Ectodermal cell (in vitro differentiated cells): Measurements from ENCODE around the gene MTAP. TPM values are rescaled to one million over a fixed set of nuclear protein-coding genes. Genes with fewer than 3 reads are reported as not detected.

Source experiments
- H3K27ac ChIP-seq: 2 replicates; pipeline ENCODE4 v1.7.0; 2013; ENCODE audit warnings: mild to moderate bottlenecking, low read depth, low read length; ENCODE audit not compliant: insufficient read depth, poor library complexity, severe bottlenecking
- H3K27me3 ChIP-seq: 2 replicates; pipeline ENCODE4 v1.7.0; 2013; ENCODE audit warnings: mild to moderate bottlenecking, low read length; ENCODE audit not compliant: insufficient read depth, control insufficient read depth, poor library complexity, severe bottlenecking
- H3K36me3 ChIP-seq: one replicate; pipeline ENCODE4 v1.7.0; 2013; ENCODE audit warnings: low read length; ENCODE audit not compliant: control insufficient read depth, insufficient read depth
- H3K4me1 ChIP-seq: one replicate; pipeline ENCODE4 v1.7.0; 2013; ENCODE audit warnings: low read length; ENCODE audit not compliant: control insufficient read depth, insufficient read depth
- H3K4me3 ChIP-seq: 2 replicates; pipeline ENCODE4 v1.7.0; 2013; ENCODE audit warnings: low read depth, low read length, control low read depth; ENCODE audit not compliant: insufficient read depth
- H3K9me3 ChIP-seq: 2 replicates; pipeline ENCODE4 v1.7.0; 2013; ENCODE audit warnings: mild to moderate bottlenecking, low read length, moderate library complexity; ENCODE audit not compliant: control insufficient read depth
- WGBS, 2 experiments: methylation state at CpG; one replicate each; pipeline ENCODE4 v1.1.7; 2013; ENCODE audit warnings: missing lambda C conversion rate in 2 of 2; 5-methylcytosine and 5-hydroxymethylcytosine counted together
- polyA plus RNA-seq, 4 experiments: library from polyadenylated mRNA; stranded (reverse); fragments of 50-300 nt; gene quantifications; one replicate each; pipeline ENCODE4 v1.2.3, GENCODE V29; 2013

Gene MTAP
- polyA plus RNA-seq (2013, experiment 1 of 4): 28.8 TPM
- polyA plus RNA-seq (2013, experiment 2 of 4): 28.4 TPM
- 19.8 TPM for polyA plus RNA-seq (2013, experiment 3 of 4)
- polyA plus RNA-seq (2013, experiment 4 of 4): 21.3 TPM

- WGBS, 2 experiments: 0% methylated on average over 43 to 48 of the region's 48 CpGs
- H3K4me3 ChIP-seq: peak within 1 kb of the TSS; percentile 87
- H3K27me3 ChIP-seq: peaks cover 39% of the 10 kb centered on the region
- H3K27ac ChIP-seq: peak within 1 kb of the TSS; percentile 87
- peaks cover 8% of the 10 kb centered on the region for H3K4me1 ChIP-seq
- no peaks in the 10 kb centered on the region for H3K9me3 ChIP-seq
- H3K36me3 ChIP-seq: no peaks in the 10 kb centered on the region
Observed at GRCh38 chr9:21802418-21803000, at the start of gene MTAP. MTAP (plus strand) TSS chr9:21802636; CDS start chr9:21802749, 113 bp downstream.

- Histone ChIP-seq H3K36me3 (no peaks in the 10 kb centered on the region), H3K27ac (no peak overlapping the region), H3K9me3 (no peaks in the 10 kb centered on the region), H3K4me3 (no peak overlapping the region), H3K27me3 (peaks cover 97% of the 10 kb centered on the region), H3K4me1 (peaks cover 5% of the 10 kb centered on the region)
- WGBS, 2 experiments: no CpG with 5 or more reads among the region's 1 CpG
Observed at GRCh38 chr9:21753523-21753922, 48.9 kb upstream of the MTAP start.

- H3K4me1 ChIP-seq: peaks cover 5% of the 10 kb centered on the region
- H3K4me3 ChIP-seq: no peak overlapping the region
- WGBS, 2 experiments: 62 to 76% methylated on average over 2 of the region's 2 CpGs
- no peaks in the 10 kb centered on the region for H3K36me3 ChIP-seq
- H3K27ac ChIP-seq: no peak overlapping the region
- peaks cover 98% of the 10 kb centered on the region for H3K27me3 ChIP-seq
- no peaks in the 10 kb centered on the region for H3K9me3 ChIP-seq
Observed at GRCh38 chr9:21754741-21755140, 47.7 kb upstream of the MTAP start.

- Histone ChIP-seq H3K27ac (no peak overlapping the region), H3K27me3 (peaks cover 82% of the 10 kb centered on the region), H3K4me1 (no peaks in the 10 kb centered on the region), H3K9me3 (no peaks in the 10 kb centered on the region), H3K36me3 (no peaks in the 10 kb centered on the region), H3K4me3 (no peak overlapping the region)
- 76% methylated on average over 1 of the region's 1 CpG for WGBS, 2 experiments
Observed at GRCh38 chr9:21758540-21758939, 43.9 kb upstream of the MTAP start.

GRCh38 chr9:21761309-21761901, 41.0 kb upstream of the MTAP start:
- no peak overlapping the region for H3K4me3 ChIP-seq
- no peak overlapping the region for H3K27ac ChIP-seq
- no peaks in the 10 kb centered on the region for H3K4me1 ChIP-seq
- peaks cover 72% of the 10 kb centered on the region for H3K27me3 ChIP-seq
- WGBS, 2 experiments: 65 to 67% methylated on average over 4 of the region's 4 CpGs
- no peaks in the 10 kb centered on the region for H3K9me3 ChIP-seq
- no peaks in the 10 kb centered on the region for H3K36me3 ChIP-seq

- WGBS, 2 experiments: 85 to 92% methylated on average over 3 of the region's 3 CpGs
- no peak overlapping the region for H3K27ac ChIP-seq
- no peaks in the 10 kb centered on the region for H3K36me3 ChIP-seq
- H3K4me3 ChIP-seq: no peak overlapping the region
- H3K9me3 ChIP-seq: no peaks in the 10 kb centered on the region
- peaks cover 66% of the 10 kb centered on the region for H3K27me3 ChIP-seq
- H3K4me1 ChIP-seq: no peaks in the 10 kb centered on the region
Observed at GRCh38 chr9:21762064-21762463, 40.4 kb upstream of the MTAP start.

- H3K4me1 ChIP-seq: no peaks in the 10 kb centered on the region
- H3K9me3 ChIP-seq: no peaks in the 10 kb centered on the region
- H3K36me3 ChIP-seq: no peaks in the 10 kb centered on the region
- peaks cover 48% of the 10 kb centered on the region for H3K27me3 ChIP-seq
- no peak overlapping the region for H3K4me3 ChIP-seq
- 63 to 66% methylated on average over 3 of the region's 3 CpGs for WGBS, 2 experiments
- H3K27ac ChIP-seq: no peak overlapping the region
Observed at GRCh38 chr9:21764846-21765245, 37.6 kb upstream of the MTAP start.

GRCh38 chr9:21766096-21766495, 36.3 kb upstream of the MTAP start:
- no peaks in the 10 kb centered on the region for H3K36me3 ChIP-seq
- H3K27me3 ChIP-seq: peaks cover 37% of the 10 kb centered on the region
- H3K27ac ChIP-seq: no peak overlapping the region
- H3K4me1 ChIP-seq: no peaks in the 10 kb centered on the region
- H3K4me3 ChIP-seq: no peak overlapping the region
- WGBS, 2 experiments: 74 to 76% methylated on average over 1 of the region's 2 CpGs
- H3K9me3 ChIP-seq: no peaks in the 10 kb centered on the region

GRCh38 chr9:21770871-21771560, 31.4 kb upstream of the MTAP start:
- no peak overlapping the region for H3K27ac ChIP-seq

GRCh38 chr9:21777701-21778100, 24.7 kb upstream of the MTAP start:
- no peak overlapping the region for H3K27ac ChIP-seq
- H3K4me3 ChIP-seq: no peak overlapping the region
- no peaks in the 10 kb centered on the region for H3K9me3 ChIP-seq
- no peaks in the 10 kb centered on the region for H3K36me3 ChIP-seq
- WGBS, 2 experiments: 88 to 96% methylated on average over 1 of the region's 1 CpG
- no peaks in the 10 kb centered on the region for H3K4me1 ChIP-seq
- peaks cover 9% of the 10 kb centered on the region for H3K27me3 ChIP-seq

More at GRCh38 chr9:21770871-21771560, 31.4 kb upstream of the MTAP start:
- Histone ChIP-seq H3K4me3 (no peak overlapping the region), H3K27me3 (peaks cover 20% of the 10 kb centered on the region), H3K4me1 (no peaks in the 10 kb centered on the region), H3K9me3 (no peaks in the 10 kb centered on the region), H3K36me3 (no peaks in the 10 kb centered on the region)
- 70 to 80% methylated on average over 1 of the region's 1 CpG for WGBS, 2 experiments
